ENCODE results near the gene RPL29.

RPL29 gene

DNA sequence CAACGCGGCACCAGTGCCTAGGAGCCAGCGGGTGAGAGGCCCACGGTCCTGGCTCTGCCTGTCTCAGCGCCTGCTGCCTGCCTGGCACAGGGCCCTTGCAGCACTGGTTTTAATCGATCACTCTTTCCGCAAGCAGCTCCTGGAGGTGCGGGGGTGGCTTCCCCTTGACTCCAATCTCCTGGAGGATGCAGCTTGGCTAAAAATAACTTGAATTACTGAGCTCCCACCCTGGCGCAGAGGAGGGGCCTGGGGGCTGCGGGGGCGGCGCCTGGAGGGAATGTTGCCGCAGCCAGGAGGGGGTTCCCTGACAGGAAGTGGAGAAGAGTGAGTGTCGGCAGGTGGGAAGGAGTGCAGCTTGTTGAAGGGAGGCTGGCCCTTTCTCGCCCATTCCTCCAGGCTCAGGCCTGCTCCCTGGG lies 9.9 kb upstream of the RPL29 start:
- Histone ChIP-seq H3K27me3 (no peaks in the 10 kb centered on the region), H3K4me3 (ENCODE audit: low read depth, low read length) (0 out of 2 replicates have a peak overlapping the region, but pooled peaks have one; percentile 7), H3K36me3 (no peaks in the 10 kb centered on the region), H3K4me1 (peaks cover 8% of the 10 kb centered on the region), H3K9me3 (no peaks in the 10 kb centered on the region)
- TF ChIP-seq, protein P1, sequence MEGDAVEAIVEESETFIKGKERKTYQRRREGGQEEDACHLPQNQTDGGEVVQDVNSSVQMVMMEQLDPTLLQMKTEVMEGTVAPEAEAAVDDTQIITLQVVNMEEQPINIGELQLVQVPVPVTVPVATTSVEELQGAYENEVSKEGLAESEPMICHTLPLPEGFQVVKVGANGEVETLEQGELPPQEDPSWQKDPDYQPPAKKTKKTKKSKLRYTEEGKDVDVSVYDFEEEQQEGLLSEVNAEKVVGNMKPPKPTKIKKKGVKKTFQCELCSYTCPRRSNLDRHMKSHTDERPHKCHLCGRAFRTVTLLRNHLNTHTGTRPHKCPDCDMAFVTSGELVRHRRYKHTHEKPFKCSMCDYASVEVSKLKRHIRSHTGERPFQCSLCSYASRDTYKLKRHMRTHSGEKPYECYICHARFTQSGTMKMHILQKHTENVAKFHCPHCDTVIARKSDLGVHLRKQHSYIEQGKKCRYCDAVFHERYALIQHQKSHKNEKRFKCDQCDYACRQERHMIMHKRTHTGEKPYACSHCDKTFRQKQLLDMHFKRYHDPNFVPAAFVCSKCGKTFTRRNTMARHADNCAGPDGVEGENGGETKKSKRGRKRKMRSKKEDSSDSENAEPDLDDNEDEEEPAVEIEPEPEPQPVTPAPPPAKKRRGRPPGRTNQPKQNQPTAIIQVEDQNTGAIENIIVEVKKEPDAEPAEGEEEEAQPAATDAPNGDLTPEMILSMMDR (IDR thresholded peaks at IDR 0.05; ENCODE audit: low read depth, low read length), result no peak
- DNase-seq, result peak; percentile 51

DNA sequence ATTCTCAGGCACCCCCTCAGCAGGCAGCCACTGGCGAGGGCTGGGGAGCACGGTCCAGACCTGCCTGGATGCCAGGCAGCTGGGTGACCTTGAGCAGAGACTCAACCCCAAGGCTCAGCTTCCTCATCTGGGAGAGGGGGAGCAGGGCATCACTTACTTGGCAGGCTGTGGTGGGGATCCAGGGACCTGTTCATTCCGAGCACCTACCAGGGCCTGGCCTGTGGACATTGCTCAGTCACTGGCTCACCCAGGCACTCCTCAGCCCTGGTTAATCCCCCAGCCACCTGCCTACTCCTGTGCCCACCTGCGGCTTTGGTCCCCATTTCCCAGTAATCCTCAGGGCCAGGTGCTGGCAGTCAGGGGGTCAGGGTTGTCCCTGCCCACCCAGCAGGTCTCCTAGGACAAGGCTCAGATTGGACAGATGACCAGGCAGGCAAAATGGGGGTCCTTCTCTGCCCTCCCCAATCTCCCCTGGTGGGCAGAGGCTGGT lies 9.3 kb upstream of the RPL29 start:
- DNase-seq, result no peak

GRCh38 chr3:52004163-52004787 lies 8.6 kb upstream of the RPL29 start:
- Histone ChIP-seq H3K4me1 (peaks cover 8% of the 10 kb centered on the region), H3K4me3 (ENCODE audit: low read depth, low read length) (no peak overlapping the region), H3K36me3 (no peaks in the 10 kb centered on the region), H3K9me3 (no peaks in the 10 kb centered on the region), H3K27me3 (no peaks in the 10 kb centered on the region)
- DNase-seq, result peak; percentile 80
- TF ChIP-seq, protein P1 (IDR thresholded peaks at IDR 0.05; ENCODE audit: low read depth, low read length), result peak; percentile 76

More for the DNA sequence above, 9.3 kb upstream of the RPL29 start:
- TF ChIP-seq, protein P1 (IDR thresholded peaks at IDR 0.05; ENCODE audit: low read depth, low read length), result no peak
- Histone ChIP-seq H3K36me3 (no peaks in the 10 kb centered on the region), H3K4me3 (ENCODE audit: low read depth, low read length) (no peak overlapping the region), H3K4me1 (peaks cover 8% of the 10 kb centered on the region), H3K27me3 (no peaks in the 10 kb centered on the region), H3K9me3 (no peaks in the 10 kb centered on the region)

GRCh38 chr3:52002748-52003147 lies 7.1 kb upstream of the RPL29 start:
- Histone ChIP-seq H3K36me3 (no peaks in the 10 kb centered on the region), H3K9me3 (no peaks in the 10 kb centered on the region), H3K27me3 (no peaks in the 10 kb centered on the region), H3K4me1 (peaks cover 8% of the 10 kb centered on the region), H3K4me3 (ENCODE audit: low read depth, low read length) (no peak overlapping the region)
- no peak for DNase-seq
- TF ChIP-seq, protein P1 (IDR thresholded peaks at IDR 0.05; ENCODE audit: low read depth, low read length), result no peak

- peaks cover 4% of the 10 kb centered on the region for H3K4me1 ChIP-seq
- no peaks in the 10 kb centered on the region for H3K27me3 ChIP-seq
- no peaks in the 10 kb centered on the region for H3K36me3 ChIP-seq
- no peaks in the 10 kb centered on the region for H3K9me3 ChIP-seq
- H3K4me3 ChIP-seq (ENCODE audit: low read depth, low read length), result no peak overlapping the region
- TF ChIP-seq, protein P1 (IDR thresholded peaks at IDR 0.05; ENCODE audit: low read depth, low read length), result peak; percentile 80
- DNase-seq, result peak; percentile 80
Observed at GRCh38 chr3:52001443-52001974, 5.8 kb upstream of the RPL29 start.

DNA sequence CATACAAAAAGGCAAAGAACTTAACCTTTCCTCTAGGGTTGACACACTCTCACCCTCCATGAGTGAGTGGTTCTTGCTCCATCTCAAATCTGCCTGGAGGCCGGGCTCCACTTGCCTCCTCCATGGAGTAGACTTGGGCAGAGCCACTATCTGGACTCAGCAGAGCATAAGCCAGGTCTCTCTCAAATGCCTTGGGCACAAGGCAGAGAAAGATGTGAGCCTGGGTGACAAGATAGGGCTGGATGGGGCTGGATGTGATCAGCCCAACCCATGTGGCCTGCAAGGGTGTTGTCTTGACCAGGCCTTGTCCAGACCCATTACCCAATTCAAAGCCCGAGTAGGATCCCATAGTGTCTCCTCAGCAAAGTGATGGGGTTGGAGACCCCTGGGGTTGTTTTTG lies 4.2 kb upstream of the RPL29 start:
- Histone ChIP-seq H3K4me3 (ENCODE audit: low read depth, low read length) (no peak overlapping the region), H3K27me3 (no peaks in the 10 kb centered on the region), H3K9me3 (no peaks in the 10 kb centered on the region), H3K36me3 (peaks cover 5% of the 10 kb centered on the region), H3K4me1 (no peaks in the 10 kb centered on the region; the same call in 1 of the 2 replicates)
- TF ChIP-seq, protein P1 (IDR thresholded peaks at IDR 0.05; ENCODE audit: low read depth, low read length), result no peak
- DNase-seq, result no peak
